Psoas muscle (tissue), 8 donors: ENCODE measurements around the gene EEF1AKMT2. TPM values are rescaled to one million over a fixed set of nuclear protein-coding genes. Genes with fewer than 3 reads are reported as not detected.
"Not testable (repeated sequence)": the region's sequence is repeated elsewhere in the genome, so short reads cannot be mapped to it uniquely, and the experiment has no call there.

Experiments
- ATAC-seq, 4 donors: fragments of 200-7000 bp; cut with Tn5 transposase; one replicate each; pipeline ENCODE4 v1.9.1; 2020; ENCODE audit warnings: moderate library complexity in 3 of 4, mild to moderate bottlenecking in 2 of 4
- DNase-seq, 2 donors: peaks; one replicate each; pipeline ENCODE4 v3.0.0-alpha.2; 2020
- H3K27ac ChIP-seq: fragments of 200-600 bp; one replicate; pipeline ENCODE4 v1.8.0; 2022
- H3K27me3 ChIP-seq, 3 donors: fragments of 200-600 bp in 1 of 3; one replicate each; pipeline versions ENCODE4 v1.6.1 to v1.8.0; 2013 to 2022; ENCODE audit warnings: low read length in 2 of 3, mild to moderate bottlenecking in 2 of 3, moderate library complexity in 1 of 3; ENCODE audit not compliant: insufficient read depth in 3 of 3
- H3K36me3 ChIP-seq, 2 donors: fragments of 200-600 bp in 1 of 2; one replicate each; pipeline versions ENCODE4 v1.6.1 to v1.8.0; 2013 to 2022; ENCODE audit warnings: low read depth in 1 of 2, mild to moderate bottlenecking in 1 of 2, moderate library complexity in 1 of 2; ENCODE audit not compliant: insufficient read depth in 1 of 2
- H3K4me1 ChIP-seq: fragments of 200-600 bp; one replicate; pipeline ENCODE4 v1.8.0; 2022
- H3K4me3 ChIP-seq: fragments of 200-600 bp; one replicate; pipeline ENCODE4 v1.8.0; 2022; ENCODE audit warnings: mild to moderate bottlenecking
- H3K9me3 ChIP-seq: fragments of 200-600 bp; one replicate; pipeline ENCODE4 v1.8.0; 2022
- CTCF ChIP-seq: fragments of 200-600 bp; IDR thresholded peaks from one replicate; pipeline ENCODE4 v1.8.0; 2022; ENCODE audit warnings: antibody characterized with exemption
- WGBS, 3 donors: extraction: QIAGEN DNeasy Blood & Tissue Kit; methylation state at CpG; one replicate each; pipeline versions ENCODE4 v1.1.6 to v1.1.7; 2013; 5-methylcytosine and 5-hydroxymethylcytosine counted together
- intact Hi-C, 2 donors: fragments of 100-400 bp; cut with DNase I; formaldehyde crosslinking; loops; one replicate each; pipeline versions ENCODE4 v1.11.0 to v1.14.2; 2022
- polyA plus RNA-seq, 3 donors: library from polyadenylated mRNA; stranded (reverse); fragments of 200-250 nt; gene quantifications; one replicate each; pipeline ENCODE4 v1.2.3, GENCODE V29; 2013
- total RNA-seq, 4 donors: library from RNA; stranded (reverse); fragmentation: NEBNext Ultra II Directional in 2 of 4; extraction: Animal tissue kit (Norgen Biotek cat#: 25700) in 2 of 4; gene quantifications; one replicate each; pipeline versions ENCODE4 v1.2.1 to v1.2.4, GENCODE V29; 2021 to 2023
- donor health status: healthy with polysubstance abuse.
- donor health status: DM: no; HTN: no; CAD: no; lungs with moderate emphysema.
- donor health status: Bipolar disorder and iron deficiency.
- donor health status: healthy.
- donor health status: DM: yes; HTN: yes; CAD: no.
- donor health status: DM: no; HTN: no; CAD: no.
- donor health status: DM: no; HTN: no; CAD: no.
- donor health status: DM: yes; HTN: yes; CAD: no.

The EEF1AKMT2 gene
- total and polyA plus RNA-seq, 7 donors: 3.3 to 11.9 (median 9.1) TPM

- no peak for ATAC-seq
- H3K9me3 ChIP-seq: no peaks in the 10 kb centered on the region
- 91 to 95% (median 94%) methylated on average over 8 of the region's 8 CpGs for WGBS, 3 donors
- intact Hi-C loops: no loop called here
- H3K27ac ChIP-seq: no peak overlapping the region
- no peak for DNase-seq
- H3K36me3 ChIP-seq: peaks cover 12 to 86% of the 10 kb centered on the region in 2 donors
- peaks cover 12% of the 10 kb centered on the region for H3K4me1 ChIP-seq
- no peak for TF ChIP-seq CTCF
- no peaks in the 10 kb centered on the region for H3K27me3 ChIP-seq
- H3K4me3 ChIP-seq: no peak overlapping the region
Measured at GRCh38 chr10:124829447-124830115, 37.9 kb upstream of the EEF1AKMT2 start.

DNA sequence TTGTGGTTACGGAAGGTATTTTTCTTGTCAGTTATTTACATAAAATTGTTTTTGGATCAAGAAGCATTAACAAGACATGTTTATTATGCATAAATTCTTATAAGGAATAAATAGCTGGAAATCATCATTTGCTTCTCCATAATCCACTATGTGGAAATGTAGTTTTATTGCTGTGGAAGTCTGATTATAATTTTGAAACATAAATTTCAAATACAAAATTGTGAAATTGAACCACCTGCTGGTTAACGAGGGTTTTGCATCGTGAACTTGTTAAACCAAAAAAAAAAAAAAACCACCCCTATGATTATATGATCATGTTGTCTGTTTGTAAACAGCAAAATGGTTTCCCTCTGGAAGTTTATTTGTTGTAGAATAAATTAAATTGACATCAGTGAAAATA, 35.8 kb upstream of the EEF1AKMT2 start:
- WGBS, 3 donors: 37 to 44% (median 38%) methylated on average over 3 of the region's 3 CpGs
- DNase-seq (no peak), ATAC-seq (peak in 1 of 4 donors; percentile 45)
- H3K27me3 ChIP-seq: no peaks in the 10 kb centered on the region
- H3K4me1 ChIP-seq: peaks cover 12% of the 10 kb centered on the region
- no peak overlapping the region for H3K4me3 ChIP-seq
- no peaks in the 10 kb centered on the region for H3K9me3 ChIP-seq
- intact Hi-C loops: loop anchor here in 1 of 2 donors (2.0 kb wide), 1 partner anchor 297 kb away; no protein-coding TSS in a partner anchor
- peaks cover 16 to 72% of the 10 kb centered on the region in 2 donors for H3K36me3 ChIP-seq
- TF ChIP-seq CTCF: peak; percentile 62
- H3K27ac ChIP-seq: no peak overlapping the region

DNA sequence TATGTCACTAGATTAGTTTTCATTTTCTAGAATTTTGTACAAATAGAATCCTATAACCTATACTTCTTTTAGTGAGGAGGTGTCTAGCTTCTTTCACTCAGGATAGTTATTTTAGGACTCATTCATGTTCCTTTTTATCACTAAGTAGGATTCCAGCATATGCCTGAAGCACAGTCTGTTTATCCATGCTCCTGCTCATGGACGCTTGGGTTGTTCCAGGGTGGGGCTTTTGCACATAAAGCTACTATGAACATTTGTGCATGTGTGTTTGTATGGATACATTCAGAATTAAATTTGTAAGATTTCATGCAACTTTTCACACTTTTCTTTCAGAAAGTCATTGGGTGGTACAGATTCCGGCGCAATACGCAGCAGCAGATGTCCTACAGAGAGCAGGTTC, 34.6 kb upstream of the EEF1AKMT2 start:
- no peak for DNase-seq
- Histone ChIP-seq H3K9me3 (no peaks in the 10 kb centered on the region), H3K36me3 (peaks cover 16 to 72% of the 10 kb centered on the region in 2 donors), H3K4me3 (no peak overlapping the region), H3K27me3 (no peaks in the 10 kb centered on the region), H3K27ac (no peak overlapping the region), H3K4me1 (peaks cover 12% of the 10 kb centered on the region)
- no peak for ATAC-seq
- intact Hi-C loops: loop anchor here in 1 of 2 donors (2.0 kb wide), 1 partner anchor 295 kb away; no protein-coding TSS in a partner anchor
- WGBS, 3 donors: 94 to 98% (median 94%) methylated on average over 4 of the region's 4 CpGs
- TF ChIP-seq CTCF: no peak

GRCh38 chr10:124825702-124826101, 34.0 kb upstream of the EEF1AKMT2 start:
- no peaks in the 10 kb centered on the region for H3K27me3 ChIP-seq
- no peak overlapping the region for H3K4me3 ChIP-seq
- DNase-seq: no peak
- no peak for TF ChIP-seq CTCF
- ATAC-seq: no peak
- intact Hi-C loops: loop anchor here in 1 of 2 donors (2.0 kb wide), 1 partner anchor 295 kb away; no protein-coding TSS in a partner anchor
- peak overlapping the region; percentile 46 for H3K27ac ChIP-seq
- H3K4me1 ChIP-seq: peaks cover 12% of the 10 kb centered on the region
- no peaks in the 10 kb centered on the region for H3K9me3 ChIP-seq
- peaks cover 16 to 72% of the 10 kb centered on the region in 2 donors for H3K36me3 ChIP-seq

GRCh38 chr10:124824932-124825331, 33.2 kb upstream of the EEF1AKMT2 start:
- DNase-seq, intact Hi-C loops, H3K9me3 ChIP-seq, H3K4me3 ChIP-seq, H3K27me3 ChIP-seq: not testable (repeated sequence)
- peak; percentile 49 to 77 (median 68) for ATAC-seq
- Histone ChIP-seq H3K36me3 (peaks cover 12 to 72% of the 10 kb centered on the region in 2 donors), H3K27ac (peak overlapping the region; percentile 46), H3K4me1 (peaks cover 12% of the 10 kb centered on the region)
- 26 to 40% (median 32%) methylated on average over 7 of the region's 7 CpGs for WGBS, 3 donors
